ENCODE data around the gene CCDC82.

CCDC82 gene

DNA sequence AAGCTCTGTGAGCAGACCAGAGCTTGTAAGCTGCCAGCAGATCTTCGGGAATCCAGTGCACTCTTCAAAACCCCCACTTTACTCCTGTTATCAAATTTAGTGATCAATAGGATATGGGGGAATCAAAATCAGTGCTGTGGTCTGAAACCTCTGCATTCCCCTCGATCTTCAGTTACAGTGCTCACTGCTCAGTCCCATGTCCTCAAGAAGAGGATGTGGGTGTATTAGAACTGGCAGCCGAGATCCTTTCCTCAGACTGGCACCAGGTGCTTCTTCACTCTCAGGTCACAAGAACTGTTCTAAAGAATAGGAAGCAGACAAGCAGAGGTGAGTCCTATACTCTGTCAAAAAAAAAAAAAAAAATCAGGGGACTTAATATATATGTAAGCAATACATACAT lies 31.4 kb downstream of the CCDC82 start:
- no peak for DNase-seq

DNA sequence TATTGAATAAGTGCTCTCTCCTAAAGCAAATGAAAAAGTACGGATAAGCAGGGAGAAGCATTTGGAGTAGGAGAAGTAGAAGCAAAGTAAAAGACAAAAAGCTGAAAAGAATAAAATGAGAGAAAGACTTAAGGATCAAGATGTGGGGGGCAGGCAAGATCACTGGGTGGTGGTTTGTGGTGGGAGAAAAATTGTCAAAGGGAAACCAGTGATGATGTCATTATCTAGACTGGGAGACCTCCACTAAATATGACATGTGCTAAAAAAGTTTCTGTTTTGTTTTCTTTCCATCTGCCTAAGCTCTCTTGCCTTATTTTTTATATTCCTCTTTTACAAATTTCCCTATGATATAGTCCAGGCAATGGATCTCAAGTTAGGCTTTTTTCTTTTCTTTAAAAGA lies 31.9 kb downstream of the CCDC82 start:
- DNase-seq: no peak

DNA sequence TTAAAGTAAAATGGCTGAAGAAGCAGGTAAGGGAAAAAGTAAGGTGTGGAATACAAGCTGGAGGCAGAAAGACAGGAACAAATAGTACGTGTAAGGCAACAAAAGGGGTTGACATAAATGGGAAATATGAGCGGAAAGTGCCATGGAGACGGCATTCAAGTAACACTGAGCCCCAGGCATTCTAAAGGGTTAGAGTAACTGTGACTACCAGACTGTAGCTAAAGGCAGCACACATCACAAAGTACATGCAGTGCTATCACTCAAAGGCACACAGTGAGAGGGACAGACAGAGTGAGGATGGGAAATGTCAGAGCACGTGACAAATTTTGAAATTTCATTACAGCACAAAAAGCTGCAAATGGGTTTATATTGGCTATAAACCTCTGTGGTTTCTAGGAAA lies 32.9 kb downstream of the CCDC82 start:
- no peak for DNase-seq

DNA sequence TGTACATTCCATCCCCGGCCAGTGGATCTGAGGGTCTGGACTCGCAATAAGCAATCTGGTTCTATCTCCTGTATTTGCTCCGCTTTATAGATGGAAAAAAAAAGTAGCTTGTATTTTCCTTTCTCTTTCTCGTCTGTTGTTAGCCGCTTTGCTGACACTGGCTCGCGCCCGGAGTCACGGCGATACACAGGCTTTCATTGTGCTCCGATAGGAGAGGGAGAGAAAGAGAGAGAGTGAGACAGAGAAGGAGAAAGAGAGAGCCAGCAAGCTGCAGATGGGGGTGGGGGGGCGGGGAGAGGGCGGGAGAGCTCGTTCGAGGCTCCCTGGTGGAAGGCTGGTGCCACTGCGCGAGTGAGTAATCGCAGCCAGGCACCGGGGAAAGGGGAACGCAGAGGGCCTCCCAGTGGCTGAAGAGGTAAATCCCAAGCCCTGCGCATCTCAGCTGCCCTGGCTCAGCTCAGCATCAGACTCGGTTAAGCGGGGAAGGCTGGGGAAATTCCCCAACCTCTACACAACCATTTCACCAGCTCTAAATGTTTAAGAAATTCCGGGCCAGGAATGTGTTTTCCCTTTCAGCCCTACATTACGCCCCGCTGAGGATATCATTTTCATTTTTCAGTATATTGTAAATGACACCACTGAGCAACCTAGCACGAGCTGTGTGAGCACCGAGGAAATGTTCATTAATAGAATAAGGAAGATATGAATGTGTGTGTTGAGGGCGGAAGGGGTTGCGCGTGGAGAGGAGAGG lies 46.6 kb downstream of the CCDC82 start, which contains the start of gene MAML2:
MAML2 (minus strand) TSS at position 235 of the 751 bp plus-strand sequence. CDS start 1,300 bp downstream, outside the sequence.
- peak; percentile 94 for DNase-seq

DNA sequence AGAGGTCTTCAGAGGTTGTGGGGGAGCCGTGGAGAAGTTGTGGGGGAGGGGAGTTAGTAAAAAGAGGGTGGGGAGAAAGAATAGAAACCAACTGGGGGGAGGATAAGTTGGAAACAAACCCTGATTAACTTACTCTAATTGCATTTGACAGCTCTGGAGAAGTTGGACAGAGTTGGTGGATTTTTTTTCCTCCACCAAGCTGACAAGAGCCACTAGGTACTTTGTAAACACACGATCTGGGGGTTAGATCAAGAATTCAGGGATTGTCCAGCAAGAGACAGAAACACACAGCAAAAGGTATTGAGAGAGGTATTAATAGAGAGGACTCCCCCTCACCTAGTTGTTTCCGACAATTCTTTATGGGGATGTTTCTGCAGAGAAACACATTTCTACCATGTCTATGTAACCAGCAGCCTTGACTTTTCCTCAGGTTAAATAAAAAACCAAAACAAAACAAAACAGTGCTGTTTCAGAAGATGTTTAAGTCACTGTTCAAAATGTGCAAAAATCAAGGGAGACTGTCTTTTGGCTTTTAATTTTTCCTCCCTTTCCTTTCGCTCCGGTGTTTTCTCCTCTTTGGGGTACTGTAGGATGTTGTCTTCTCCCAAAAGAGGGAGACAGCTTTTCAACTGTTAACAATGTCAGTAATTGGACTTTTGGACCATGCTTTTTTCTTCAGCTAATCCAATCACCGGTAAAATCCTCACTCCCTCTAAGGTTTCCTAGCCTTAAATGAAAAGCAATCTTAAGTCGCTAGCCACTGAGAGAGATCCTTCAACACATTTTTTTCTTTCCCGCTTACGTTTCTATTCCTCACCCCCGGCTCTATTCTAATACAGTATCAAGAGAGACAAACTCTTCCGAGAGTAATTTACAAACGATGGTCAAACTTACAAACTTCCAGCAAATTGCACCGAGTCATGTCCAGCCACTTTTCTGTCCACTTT lies 47.4 kb downstream of the CCDC82 start:
- DNase-seq: no peak

DNA sequence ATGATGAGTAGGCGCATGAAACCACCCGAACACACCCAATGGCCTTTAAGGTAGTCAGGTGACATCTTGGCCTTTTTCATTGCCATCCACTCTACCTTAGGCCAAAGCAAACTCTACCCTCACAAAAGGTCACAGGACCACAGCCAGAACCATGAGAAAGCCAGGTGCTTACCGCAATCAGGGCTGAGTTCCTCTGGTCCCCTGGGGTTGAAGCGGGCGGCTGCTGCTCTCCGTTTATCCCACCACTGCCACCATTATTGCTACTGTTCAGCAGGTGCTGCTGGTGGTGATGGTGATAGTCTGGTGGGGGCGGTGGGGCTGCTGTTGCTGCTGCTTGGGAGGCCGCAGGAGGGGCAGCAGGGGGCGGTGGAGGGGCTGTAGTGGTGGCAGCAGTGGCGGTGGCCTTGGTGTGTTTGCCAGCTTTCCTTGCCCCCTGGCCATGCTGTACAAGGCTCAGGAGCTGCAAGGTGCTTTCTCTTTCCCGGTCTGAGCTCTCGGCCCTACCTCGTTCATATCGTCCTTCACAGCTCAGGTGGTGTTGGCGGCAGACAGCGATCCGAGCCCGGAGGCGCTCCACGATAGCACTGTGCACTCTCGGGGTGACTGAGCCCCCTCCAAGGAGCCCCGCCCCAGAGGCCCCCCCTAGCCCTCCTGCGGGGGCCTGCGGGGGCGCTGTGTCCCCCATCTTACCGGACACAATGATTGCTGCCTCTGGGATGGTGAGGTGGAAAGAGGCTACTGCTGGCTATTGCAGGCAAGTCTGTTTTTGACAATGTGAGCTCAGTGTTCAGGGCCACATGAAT lies 48.3 kb downstream of the CCDC82 start:
- peak; percentile 67 for DNase-seq

DNA sequence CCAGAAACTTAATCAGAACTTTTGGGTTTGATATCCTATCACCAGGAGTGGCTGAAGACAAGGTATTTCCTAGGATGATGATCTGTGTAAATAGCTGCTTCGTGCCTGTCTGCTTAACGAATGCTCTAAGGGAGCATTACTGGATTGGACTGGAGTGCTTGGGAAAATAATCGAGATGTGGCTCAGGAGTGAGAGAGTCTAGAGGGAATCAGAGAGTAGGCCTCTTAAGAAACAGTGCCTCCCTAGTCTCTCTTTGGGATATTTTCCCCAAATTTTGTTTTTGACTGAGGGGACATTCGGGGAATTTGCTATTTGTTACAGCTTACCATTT lies 49.2 kb downstream of the CCDC82 start:
- no peak for DNase-seq

DNA sequence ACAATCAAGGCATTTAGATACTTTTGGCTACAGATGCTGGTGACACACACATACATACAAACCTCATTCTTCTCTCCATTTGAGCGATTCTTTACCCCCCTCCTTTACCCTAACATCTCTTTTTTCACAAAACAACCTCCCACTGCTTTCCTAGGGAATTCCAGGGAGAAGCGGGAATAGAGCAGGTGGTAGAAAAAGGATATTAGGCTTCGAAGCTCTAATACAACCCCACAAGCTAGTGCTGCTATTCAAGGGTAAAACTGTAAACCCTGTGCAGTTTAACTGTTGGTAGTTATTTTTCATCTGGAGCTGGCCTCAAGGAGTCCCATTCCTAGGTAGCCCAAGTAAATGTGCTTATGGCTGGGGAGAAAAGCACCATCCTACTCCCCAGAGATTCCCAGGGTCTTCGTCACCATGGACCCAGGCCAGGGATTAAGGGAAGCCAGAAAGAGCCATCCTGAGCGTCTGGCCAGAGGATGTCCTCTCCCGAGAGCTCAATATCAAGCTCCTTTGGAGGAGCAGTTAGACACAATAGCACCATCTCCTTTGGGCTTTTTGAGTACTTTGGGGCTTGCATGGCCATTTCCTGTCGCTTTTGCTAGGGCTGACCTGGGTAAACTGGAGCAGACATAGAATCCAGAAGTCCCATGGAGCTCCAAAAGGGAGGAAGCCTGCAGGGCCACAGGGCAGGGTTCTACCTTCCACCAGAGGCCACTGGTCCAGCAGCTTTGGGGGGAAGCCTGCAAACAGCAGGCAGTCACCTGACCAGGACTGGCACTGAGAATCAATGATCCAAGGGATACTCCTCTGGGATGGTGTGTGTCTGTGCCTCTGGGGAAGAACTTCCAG lies 49.8 kb downstream of the CCDC82 start:
- DNase-seq: no peak

DNA sequence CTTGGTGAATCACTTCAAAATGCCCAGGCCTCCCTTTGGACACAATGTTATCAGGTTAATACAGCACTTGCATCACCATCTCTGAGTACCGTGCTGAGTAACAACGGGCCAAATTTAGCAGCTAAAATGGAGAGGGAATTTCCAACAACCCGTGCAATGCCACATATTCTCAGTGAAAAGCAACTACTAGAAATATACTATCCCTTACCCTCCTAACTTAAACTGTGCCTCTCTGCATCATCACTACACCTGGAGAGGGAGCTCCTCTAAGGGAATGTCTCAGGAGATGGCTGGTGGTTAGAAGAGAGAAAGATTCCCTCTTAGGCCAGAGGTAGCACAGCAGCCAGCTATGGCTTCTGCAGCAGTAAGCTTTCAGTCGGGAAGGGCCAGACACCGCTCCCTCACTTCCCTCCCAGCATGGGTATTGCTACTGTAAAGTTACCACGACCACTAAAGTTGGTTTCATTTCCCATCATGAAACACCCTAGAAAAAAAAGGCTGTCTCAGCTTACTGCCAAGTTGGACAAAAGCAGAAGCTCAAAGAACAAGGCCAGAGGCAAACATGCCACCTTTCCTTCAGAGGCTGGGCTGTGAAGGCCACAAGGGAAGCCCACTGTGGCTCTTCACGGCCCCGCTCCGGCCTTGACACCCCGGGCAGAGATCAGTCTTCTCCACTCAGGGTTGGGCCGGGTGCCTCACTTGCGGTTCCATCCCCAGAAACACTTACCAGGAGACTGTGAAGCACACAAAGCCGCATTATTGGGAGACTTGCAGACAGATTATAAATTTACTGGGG lies 50.6 kb downstream of the CCDC82 start:
- DNase-seq: peak; percentile 60

DNA sequence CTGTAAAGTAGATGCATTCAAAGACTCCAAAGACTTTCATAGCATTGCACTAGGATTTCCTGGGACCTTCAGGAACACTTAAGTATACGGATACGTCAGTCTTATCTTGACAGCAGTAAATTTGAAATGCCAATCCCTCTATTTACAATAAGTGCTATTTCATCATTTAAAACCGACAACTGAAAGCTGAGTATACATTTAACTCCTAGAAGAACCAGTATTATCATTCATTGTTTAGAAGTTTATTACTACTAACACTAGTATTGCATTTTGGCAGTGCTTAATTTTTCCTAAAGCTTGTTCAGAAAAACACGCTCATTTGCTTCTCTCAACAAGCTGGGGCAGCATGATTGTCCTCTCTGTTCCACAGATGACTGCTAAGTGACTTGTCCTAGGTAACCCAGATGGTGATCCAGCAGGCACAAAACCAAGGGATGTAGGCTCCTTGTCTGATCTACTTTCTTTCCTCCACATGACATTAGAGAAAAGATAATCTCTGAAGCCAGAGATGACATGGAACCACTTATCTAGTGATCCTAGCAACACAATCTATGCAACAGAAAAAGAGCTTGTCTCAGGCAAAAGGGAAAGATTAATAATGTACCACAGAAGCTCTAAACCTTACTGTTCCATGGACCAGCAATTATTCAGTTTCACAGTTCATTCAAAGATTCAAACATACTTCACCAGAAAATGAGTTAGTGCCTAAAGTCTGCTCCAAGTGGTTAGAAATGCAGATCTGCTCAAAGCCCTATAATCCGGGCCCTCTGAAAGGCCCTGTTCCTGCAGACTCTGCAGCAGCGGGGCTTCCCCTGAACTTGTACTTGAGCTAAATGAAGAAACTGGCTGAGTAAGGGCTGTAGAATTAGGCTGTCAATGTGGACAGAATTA lies 51.9 kb downstream of the CCDC82 start:
- DNase-seq: peak; percentile 71

DNA sequence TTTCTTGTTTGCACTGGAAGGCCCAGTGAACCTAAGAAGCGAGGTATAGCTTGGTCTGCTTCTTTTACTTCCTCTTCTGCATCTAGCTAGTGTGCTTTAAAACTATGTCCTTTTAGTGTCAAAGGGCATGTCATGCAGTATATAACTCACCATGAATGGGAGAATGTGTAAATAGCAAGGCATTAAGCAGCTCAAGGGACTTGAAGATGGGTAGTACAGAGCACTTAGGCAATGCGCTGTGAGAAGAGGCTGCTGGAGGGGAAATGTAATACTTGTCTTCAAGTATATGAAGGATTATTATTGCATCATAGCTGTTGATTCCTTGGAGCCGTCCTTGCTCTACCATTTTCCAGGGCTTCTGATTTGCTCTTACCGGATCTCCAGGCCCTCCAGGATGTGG lies 54.3 kb downstream of the CCDC82 start:
- no peak for DNase-seq

DNA sequence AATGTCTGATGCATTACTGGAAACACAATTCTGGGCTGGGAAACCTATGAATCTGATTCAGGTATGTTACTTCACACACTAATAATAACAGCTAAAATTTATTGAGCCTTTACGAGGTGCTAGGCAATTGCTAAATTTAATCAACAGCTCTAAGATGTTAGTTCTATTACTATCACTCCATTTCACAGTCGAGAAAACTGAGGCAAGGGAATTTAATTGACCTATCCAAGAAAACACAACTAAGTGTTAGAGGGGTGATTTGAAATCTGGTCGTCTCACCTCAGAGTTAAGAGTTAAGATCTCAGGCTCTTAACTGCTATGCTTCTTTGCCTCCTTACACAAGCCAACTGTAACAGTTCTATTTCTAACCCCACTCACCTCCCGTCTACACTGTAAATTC lies 55.5 kb downstream of the CCDC82 start:
- no peak for DNase-seq

DNA sequence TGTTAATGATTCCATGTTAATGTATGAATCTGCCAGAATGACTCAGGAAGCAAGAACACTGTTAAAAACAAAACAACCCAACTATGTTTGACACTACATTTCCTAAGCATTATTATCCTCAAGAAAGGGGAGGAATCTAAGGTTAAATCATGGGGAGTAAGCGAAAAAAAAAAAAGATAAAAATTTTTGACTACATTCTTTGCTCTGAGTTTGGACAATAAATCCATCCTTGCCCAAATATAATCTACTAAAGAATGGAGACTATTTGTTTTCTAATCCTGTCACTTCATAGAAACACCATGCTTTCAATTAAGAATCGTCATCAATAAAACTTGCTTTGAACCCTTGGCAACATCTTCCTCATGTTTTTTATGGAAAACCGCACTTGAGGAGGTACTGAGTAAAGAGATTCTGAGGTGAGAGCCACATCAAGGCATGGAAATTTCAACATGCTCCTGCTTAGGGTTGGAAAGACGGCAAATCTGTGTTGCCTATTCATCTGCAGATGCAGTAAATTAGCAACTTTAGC lies 56.5 kb downstream of the CCDC82 start:
- DNase-seq: no peak

DNA sequence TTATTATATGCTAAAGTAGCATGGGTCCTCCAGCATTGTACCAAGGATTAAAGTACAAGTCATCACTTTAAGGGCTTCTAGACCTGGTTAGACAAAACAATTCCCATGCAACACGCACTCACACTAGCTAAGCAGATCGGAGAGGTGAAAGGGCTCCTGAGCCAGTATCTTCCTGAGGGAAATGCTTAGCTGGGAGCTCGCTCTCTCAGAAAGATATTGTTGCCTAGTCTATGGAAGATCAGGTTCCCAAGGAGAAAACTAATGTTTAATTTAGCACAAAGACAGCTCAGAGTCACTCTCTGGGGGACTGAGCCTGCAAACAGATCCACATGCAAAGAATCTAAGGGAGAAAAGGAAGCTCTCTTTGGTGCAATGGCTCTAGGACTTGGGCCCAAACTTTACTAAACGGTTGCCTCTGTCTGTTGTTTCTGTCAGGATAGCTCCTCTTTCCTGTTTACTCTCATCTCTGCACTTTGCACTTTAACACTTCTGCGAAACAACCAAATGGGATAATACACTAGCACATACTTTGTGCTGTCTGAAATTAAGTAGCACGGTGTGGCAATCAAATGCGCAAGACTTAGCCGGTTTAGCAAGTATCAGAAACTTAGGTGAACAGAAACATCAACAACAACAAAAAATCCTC lies 57.5 kb downstream of the CCDC82 start:
- DNase-seq: no peak

DNA sequence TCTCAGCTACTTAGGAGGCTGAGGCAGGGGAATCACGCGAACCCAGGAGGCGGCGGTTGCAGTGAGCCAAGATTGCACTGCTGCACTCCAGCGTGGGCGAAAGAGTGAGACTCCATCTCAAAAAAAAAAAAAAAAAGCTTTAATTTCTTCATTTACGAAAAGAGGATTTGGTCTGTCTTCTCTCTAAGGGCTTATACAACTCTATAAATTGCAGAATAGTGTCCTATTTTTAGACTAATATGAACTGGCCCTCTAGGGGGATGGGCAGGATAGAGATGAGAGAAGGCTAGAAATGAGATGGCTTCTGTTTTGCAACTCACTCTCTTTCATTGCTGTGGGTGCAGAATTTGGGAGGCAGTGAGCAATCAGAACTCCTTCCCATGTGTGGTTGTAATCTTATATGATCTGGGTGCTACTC lies 58.0 kb downstream of the CCDC82 start:
- no peak for DNase-seq

DNA sequence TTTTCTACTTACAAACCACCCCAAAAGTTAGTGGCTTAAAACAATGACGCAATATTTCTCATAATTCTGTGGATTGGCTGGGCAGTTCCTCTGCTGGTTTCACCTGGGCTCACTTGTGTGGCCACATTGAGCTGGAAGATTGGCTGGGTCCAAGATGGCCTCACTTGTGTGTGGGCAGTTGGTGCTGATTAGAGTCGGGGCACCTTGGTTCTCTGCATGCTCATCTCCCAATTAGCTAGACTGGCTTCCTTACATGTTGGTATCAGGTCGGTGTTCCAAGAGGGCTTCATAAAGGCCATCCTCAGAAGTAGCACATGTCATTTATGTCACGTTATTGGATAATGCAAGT lies 59.2 kb downstream of the CCDC82 start:
- DNase-seq: no peak

DNA sequence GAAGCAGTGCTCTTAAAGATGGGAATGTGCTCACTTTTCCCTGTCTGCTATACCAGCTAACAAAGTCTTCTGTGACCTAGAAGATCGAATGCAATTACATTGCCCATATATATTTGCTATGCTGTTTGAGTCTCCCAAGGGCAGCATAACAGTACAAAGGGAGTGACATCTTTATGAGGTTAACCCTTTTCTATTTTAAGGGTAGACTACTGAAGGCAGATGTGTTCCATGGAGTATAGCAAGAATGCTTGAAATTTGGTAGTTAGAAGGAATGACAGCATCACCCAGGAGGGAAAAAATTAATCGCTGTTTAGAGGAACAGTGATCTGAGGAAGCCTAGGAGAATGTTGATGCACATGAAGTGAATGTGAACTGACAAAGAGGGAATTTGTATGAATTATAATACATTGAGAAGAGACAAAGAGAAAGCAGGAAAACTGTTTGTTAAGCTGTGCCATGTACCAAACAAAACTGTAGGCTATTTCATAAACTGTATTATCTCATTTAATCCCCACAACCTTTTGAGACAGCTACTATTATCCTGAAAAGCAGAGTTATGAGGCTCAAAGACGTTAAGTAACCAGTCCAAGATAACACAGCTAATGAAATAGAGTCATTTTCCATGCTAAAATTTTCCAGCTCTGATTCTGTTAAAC lies 59.7 kb downstream of the CCDC82 start:
- DNase-seq: no peak

DNA sequence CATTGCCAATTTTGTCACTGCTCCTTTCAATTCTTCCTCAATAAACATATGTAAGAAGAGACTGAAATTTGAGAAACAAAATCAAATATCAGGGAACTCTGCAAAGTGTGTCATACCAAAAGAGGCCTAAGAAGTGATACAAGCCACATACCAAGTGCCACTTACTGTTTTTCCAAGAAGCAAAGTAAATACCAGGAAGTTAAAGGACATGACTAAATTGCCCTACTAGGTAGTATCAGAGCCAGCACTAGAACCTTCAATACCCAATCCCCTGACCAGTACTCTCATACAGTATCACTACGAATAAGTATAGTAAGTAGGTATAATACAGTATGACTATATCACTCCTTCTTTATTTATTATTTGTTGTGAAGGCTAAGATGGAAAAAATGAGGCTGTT lies 60.3 kb downstream of the CCDC82 start:
- DNase-seq: no peak

DNA sequence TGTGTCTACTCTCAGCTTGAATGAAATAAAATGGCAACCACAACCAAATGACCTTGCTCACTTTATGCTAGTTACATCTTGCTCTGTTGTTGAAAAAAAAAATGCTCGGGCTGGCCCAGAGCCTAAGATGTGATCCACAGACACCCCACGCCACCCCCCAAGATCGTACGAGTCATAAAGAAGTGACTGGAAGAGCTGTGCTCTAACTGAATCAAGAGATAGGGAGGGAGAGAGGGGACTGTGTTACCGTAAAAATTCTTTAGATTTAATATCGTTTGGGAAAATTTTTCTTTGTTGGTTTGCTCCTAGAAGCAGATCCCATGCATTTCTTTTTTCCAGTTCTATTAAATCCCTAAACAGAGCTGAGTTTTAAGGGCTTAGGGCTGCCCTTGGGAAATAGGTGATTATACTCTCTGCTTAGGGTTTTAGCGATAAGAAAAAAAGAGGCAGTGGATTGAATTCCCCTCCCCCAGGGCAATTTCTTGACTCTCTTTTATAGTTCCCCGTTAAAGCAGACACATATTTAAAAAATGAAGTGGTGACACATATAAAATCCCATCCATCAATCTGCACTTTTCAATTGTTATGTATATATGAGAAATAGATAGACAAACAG lies 61.2 kb downstream of the CCDC82 start:
- no peak for DNase-seq
